ENCODE measurements around the gene FGD5. TPM values are rescaled to one million over a fixed set of nuclear protein-coding genes. Genes with fewer than 3 reads are reported as not detected.

FGD5 gene
- total and polyA plus RNA-seq, 3 donors from 2014 or later: 14.4 to 17.8 (median 15.6) TPM

GRCh38 chr3:14822670-14823390 lies 4.1 kb downstream of the FGD5 start:
- Histone ChIP-seq H3K36me3 (ENCODE audit: low read depth, missing control alignments) (no peaks in the 10 kb centered on the region), H3K27ac (no peak overlapping the region), H3K9me3 (no peaks in the 10 kb centered on the region), H3K4me3 (no peak overlapping the region), H3K4me1 (no peaks in the 10 kb centered on the region), H3K27me3 (no peaks in the 10 kb centered on the region)
- 44 to 51% methylated on average over 11 to 12 of the region's 12 CpGs for WGBS, 2 donors
- intact Hi-C loops (cut with DNase I; ENCODE audit: low total_unique reads): no loop called here
- no peak for DNase-seq
- TF ChIP-seq, protein P1, sequence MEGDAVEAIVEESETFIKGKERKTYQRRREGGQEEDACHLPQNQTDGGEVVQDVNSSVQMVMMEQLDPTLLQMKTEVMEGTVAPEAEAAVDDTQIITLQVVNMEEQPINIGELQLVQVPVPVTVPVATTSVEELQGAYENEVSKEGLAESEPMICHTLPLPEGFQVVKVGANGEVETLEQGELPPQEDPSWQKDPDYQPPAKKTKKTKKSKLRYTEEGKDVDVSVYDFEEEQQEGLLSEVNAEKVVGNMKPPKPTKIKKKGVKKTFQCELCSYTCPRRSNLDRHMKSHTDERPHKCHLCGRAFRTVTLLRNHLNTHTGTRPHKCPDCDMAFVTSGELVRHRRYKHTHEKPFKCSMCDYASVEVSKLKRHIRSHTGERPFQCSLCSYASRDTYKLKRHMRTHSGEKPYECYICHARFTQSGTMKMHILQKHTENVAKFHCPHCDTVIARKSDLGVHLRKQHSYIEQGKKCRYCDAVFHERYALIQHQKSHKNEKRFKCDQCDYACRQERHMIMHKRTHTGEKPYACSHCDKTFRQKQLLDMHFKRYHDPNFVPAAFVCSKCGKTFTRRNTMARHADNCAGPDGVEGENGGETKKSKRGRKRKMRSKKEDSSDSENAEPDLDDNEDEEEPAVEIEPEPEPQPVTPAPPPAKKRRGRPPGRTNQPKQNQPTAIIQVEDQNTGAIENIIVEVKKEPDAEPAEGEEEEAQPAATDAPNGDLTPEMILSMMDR (IDR thresholded peaks at IDR 0.05): no peak
- no peak for TF ChIP-seq POLR2A (IDR thresholded peaks at IDR 0.05)

DNA sequence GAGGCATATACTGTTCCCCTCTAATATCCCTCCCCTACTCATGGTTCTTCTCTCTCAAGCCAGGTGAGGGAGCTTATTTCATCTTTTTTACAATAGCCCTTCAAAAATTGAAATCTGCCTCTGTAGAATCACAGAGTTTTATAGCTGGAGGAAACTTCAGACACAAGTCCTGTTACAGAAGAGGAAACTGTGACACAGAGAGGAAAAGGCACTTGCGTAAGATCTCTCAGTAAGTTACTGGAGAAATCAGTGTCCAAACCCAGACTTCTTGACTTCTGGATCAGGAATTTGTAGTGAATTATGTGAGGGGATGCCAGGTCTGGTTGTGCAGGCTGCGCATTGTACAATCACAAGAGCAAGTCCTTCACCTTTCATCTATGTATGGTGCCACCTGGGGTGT lies 4.6 kb downstream of the FGD5 start:
- intact Hi-C loops (cut with DNase I; ENCODE audit: low total_unique reads): no loop called here
- 67 to 91% methylated on average over 2 of the region's 2 CpGs for WGBS, 2 donors
- no peaks in the 10 kb centered on the region for H3K9me3 ChIP-seq

DNA sequence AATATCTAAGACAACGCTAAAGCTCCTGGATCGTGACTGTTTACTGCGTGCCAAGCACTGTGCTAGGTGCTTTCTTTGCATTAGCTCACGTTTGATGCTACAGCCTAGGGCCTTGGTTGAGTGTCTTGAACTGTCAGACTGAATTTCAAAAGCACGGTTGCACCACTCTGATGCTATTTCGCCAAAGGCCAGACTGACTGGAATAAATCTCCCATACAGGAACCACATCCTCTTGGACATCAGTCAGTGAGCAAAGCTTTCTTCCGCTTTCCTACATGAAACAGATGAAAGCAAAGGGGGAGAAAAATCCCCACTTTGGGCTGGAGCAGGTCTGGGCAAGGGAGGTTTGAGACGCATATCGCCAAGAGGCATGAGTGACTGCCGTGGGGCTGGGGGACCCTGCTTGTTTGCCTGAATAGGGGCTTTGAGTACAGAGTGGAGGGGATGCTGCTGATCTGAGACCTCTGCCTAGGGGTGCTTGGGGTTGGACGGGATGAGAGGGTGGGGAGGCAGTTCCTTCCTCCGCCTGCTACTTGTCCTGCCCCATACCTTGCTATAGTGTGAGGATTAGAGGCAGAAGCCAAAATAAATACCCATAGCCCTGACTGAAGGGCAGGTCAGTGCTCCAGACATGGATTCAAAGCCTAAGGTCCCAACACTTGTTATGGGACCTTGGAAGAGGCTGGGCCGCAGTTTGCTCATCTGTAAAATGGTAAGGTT lies 5.3 kb downstream of the FGD5 start:
- no peaks in the 10 kb centered on the region for H3K36me3 ChIP-seq (ENCODE audit: low read depth, missing control alignments)
- DNase-seq: no peak
- WGBS, 2 donors: 89 to 92% methylated on average over 13 of the region's 13 CpGs
- no peak overlapping the region for H3K4me3 ChIP-seq
- H3K27me3 ChIP-seq: no peaks in the 10 kb centered on the region
- TF ChIP-seq, protein P1 (IDR thresholded peaks at IDR 0.05): no peak
- no peak for TF ChIP-seq POLR2A (IDR thresholded peaks at IDR 0.05)
- intact Hi-C loops (cut with DNase I; ENCODE audit: low total_unique reads): no loop called here
- no peaks in the 10 kb centered on the region for H3K9me3 ChIP-seq
- H3K27ac ChIP-seq: no peak overlapping the region
- no peaks in the 10 kb centered on the region for H3K4me1 ChIP-seq

More for the DNA sequence above, 4.6 kb downstream of the FGD5 start:
- Histone ChIP-seq H3K27ac (no peak overlapping the region), H3K4me3 (no peak overlapping the region), H3K4me1 (no peaks in the 10 kb centered on the region), H3K27me3 (no peaks in the 10 kb centered on the region), H3K36me3 (ENCODE audit: low read depth, missing control alignments) (no peaks in the 10 kb centered on the region)
- no peak for DNase-seq
- TF ChIP-seq POLR2A (IDR thresholded peaks at IDR 0.05): no peak
- TF ChIP-seq, protein P1 (IDR thresholded peaks at IDR 0.05): no peak

- no peaks in the 10 kb centered on the region for H3K4me1 ChIP-seq
- H3K27ac ChIP-seq: no peak overlapping the region
- H3K9me3 ChIP-seq: no peaks in the 10 kb centered on the region
- H3K4me3 ChIP-seq: no peak overlapping the region
- DNase-seq: no peak
- WGBS, 2 donors: 82% methylated on average over 2 of the region's 2 CpGs
- intact Hi-C loops (cut with DNase I; ENCODE audit: low total_unique reads): no loop called here
- TF ChIP-seq, protein P1 (IDR thresholded peaks at IDR 0.05): no peak
- TF ChIP-seq POLR2A (IDR thresholded peaks at IDR 0.05): no peak
- no peaks in the 10 kb centered on the region for H3K36me3 ChIP-seq (ENCODE audit: low read depth, missing control alignments)
- H3K27me3 ChIP-seq: no peaks in the 10 kb centered on the region
Measured at GRCh38 chr3:14824646-14825045, 5.9 kb downstream of the FGD5 start.
